Measurements from ENCODE around the gene TRAF6. TPM values are rescaled to one million over a fixed set of nuclear protein-coding genes. Genes with fewer than 3 reads are reported as not detected.

TRAF6 gene
- total and polyA plus RNA-seq, 2 donors (not counting 3 experiments of a cell fraction or from before 2014, with no cell fraction given): 6.0 to 14.2 TPM

DNA sequence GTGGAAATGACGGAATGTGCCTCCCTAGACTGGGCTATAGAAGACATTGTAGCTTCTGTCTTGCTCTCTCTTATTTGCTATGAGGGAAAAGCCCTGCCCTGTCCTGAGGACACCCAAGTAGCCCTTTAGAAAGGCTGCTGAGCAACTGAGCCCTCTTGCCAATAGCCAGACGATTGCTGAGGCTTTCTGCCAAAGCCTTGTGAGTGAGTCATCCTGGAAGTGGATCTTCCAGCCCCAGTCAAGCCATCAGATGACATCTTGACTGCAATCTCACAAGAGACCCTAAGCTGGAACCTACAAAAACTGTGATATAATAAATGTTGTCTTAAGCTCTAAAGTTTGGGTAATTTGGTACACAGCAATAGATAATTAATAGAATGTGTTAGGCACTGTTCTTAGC is 3.9 kb upstream of the TRAF6 start:
- no peaks in the 10 kb centered on the region for H3K9me1 ChIP-seq (replicated peaks; ENCODE audit: control insufficient read depth, extremely low read depth, insufficient read depth, low read length)
- no peak for FAIRE-seq
- POLR2A ChIA-PET: no interaction called here
- H4K20me1 ChIP-seq (replicated peaks; ENCODE audit: control insufficient read depth, extremely low read depth, insufficient read depth, low read length): no peaks in the 10 kb centered on the region
- no peak overlapping the region for H3K4me3 ChIP-seq (replicated peaks in 1 of 3; ENCODE audit: insufficient read depth in 1 of 3, low read depth in 1 of 3, low read length in 3 of 3)
- intact Hi-C loops (cut with micrococcal nuclease) (no loop called here), dilution Hi-C loops (cut with MboI; ENCODE audit: extremely low pct_ligation_motif_present, low sequenced_read_pairs) (no loop called here)
- CTCF ChIA-PET: no interaction called here
- H3K79me2 ChIP-seq (ENCODE audit: control insufficient read depth, insufficient read depth, low read length): peaks cover 7% of the 10 kb centered on the region
- H3K36me3 ChIP-seq (ENCODE audit: control insufficient read depth in 2 of 2, extremely low read depth in 1 of 2, insufficient read depth in 2 of 2, low read length in 2 of 2): no peaks in the 10 kb centered on the region
- BruUV-seq (replicated peaks): no TSS peak
- H3K9me3 ChIP-seq (replicated peaks; ENCODE audit: control insufficient read depth, insufficient read depth, low read length): no peaks in the 10 kb centered on the region
- no peak overlapping the region for H2AFZ ChIP-seq (ENCODE audit: low read depth, low read length)
- TF ChIP-seq POLR2AphosphoS5 (IDR thresholded peaks at IDR 0.05; ENCODE audit: insufficient read depth, low read depth, low read length) (no peak), POLR2A (IDR thresholded peaks at IDR 0.05; ENCODE audit: low read depth, low read length) (no peak), GATA2 (IDR thresholded peaks at IDR 0.05; ENCODE audit: insufficient read depth, insufficient read length, low read depth, low read length) (no peak), FOS (IDR thresholded peaks at IDR 0.05; ENCODE audit: borderline replicate concordance, insufficient read depth, low read length) (no peak), MYC (IDR thresholded peaks at IDR 0.05; ENCODE audit: low read depth, low read length) (no peak), JUN (IDR thresholded peaks at IDR 0.05; ENCODE audit: borderline replicate concordance, insufficient read depth, insufficient read length, low read depth) (no peak), EZH2 (IDR thresholded peaks at IDR 0.05; ENCODE audit: borderline replicate concordance, low read depth, low read length, severe bottlenecking) (no peak)
- TF ChIP-seq, protein P1, sequence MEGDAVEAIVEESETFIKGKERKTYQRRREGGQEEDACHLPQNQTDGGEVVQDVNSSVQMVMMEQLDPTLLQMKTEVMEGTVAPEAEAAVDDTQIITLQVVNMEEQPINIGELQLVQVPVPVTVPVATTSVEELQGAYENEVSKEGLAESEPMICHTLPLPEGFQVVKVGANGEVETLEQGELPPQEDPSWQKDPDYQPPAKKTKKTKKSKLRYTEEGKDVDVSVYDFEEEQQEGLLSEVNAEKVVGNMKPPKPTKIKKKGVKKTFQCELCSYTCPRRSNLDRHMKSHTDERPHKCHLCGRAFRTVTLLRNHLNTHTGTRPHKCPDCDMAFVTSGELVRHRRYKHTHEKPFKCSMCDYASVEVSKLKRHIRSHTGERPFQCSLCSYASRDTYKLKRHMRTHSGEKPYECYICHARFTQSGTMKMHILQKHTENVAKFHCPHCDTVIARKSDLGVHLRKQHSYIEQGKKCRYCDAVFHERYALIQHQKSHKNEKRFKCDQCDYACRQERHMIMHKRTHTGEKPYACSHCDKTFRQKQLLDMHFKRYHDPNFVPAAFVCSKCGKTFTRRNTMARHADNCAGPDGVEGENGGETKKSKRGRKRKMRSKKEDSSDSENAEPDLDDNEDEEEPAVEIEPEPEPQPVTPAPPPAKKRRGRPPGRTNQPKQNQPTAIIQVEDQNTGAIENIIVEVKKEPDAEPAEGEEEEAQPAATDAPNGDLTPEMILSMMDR (IDR thresholded peaks at IDR 0.05; ENCODE audit: extremely low read depth in 1 of 2, insufficient read depth in 1 of 2, low read depth in 1 of 2, low read length in 2 of 2): no peak
- TF ChIP-seq, protein P2, sequence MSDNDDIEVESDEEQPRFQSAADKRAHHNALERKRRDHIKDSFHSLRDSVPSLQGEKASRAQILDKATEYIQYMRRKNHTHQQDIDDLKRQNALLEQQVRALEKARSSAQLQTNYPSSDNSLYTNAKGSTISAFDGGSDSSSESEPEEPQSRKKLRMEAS (IDR thresholded peaks at IDR 0.05; ENCODE audit: insufficient read depth, insufficient read length): no peak
- DNase-seq (ENCODE audit: low read depth, low spot score): no peak
- H3K27ac ChIP-seq (ENCODE audit: insufficient read depth, low read depth, low read length): no peak overlapping the region
- H3K4me1 ChIP-seq (ENCODE audit: control insufficient read depth, extremely low read depth, insufficient read depth, low read length): peaks cover 7% of the 10 kb centered on the region
- H3K27me3 ChIP-seq (ENCODE audit: control insufficient read depth in 2 of 2, insufficient read depth in 2 of 2, low read length in 2 of 2): no peaks in the 10 kb centered on the region
- no peak overlapping the region for H3K9ac ChIP-seq (replicated peaks; ENCODE audit: extremely low read depth, insufficient read depth, low read length)
- H3K4me2 ChIP-seq (ENCODE audit: insufficient read depth, low read length): no peak overlapping the region
